Heart right ventricle (tissue), 16 donors: ENCODE measurements around the gene IGFL1. TPM values are rescaled to one million over a fixed set of nuclear protein-coding genes. Genes with fewer than 3 reads are reported as not detected.
"Not testable (repeated sequence)": the region's sequence is repeated elsewhere in the genome, so short reads cannot be mapped to it uniquely, and the experiment has no call there.

Experiments
- ATAC-seq, 8 donors: fragments of 200-7000 bp; cut with Tn5 transposase; one replicate each; pipeline ENCODE4 v1.9.1; 2020; ENCODE audit warnings: mild to moderate bottlenecking in 8 of 8, moderate library complexity in 8 of 8, moderate number of reproducible peaks in 1 of 8
- DNase-seq, 2 donors: peaks; one replicate each; pipeline ENCODE4 v3.0.0-alpha.2; 2020
- H3K27ac ChIP-seq, 10 donors: fragments of 200-600 bp; sonication (generic) in 2 of 10; one replicate each; pipeline versions ENCODE4 v1.5.0 to v1.8.0; 2020 to 2022; ENCODE audit warnings: mild to moderate bottlenecking in 3 of 10
- H3K27me3 ChIP-seq, 7 donors: fragments of 200-600 bp; one replicate each; pipeline ENCODE4 v1.8.0; 2021 to 2022; ENCODE audit warnings: mild to moderate bottlenecking in 2 of 7
- H3K36me3 ChIP-seq, 9 donors: fragments of 200-600 bp; sonication (generic) in 1 of 9; one replicate each; pipeline versions ENCODE4 v1.5.0 to v1.8.0; 2020 to 2022; ENCODE audit warnings: mild to moderate bottlenecking in 2 of 9
- H3K4me1 ChIP-seq, 9 donors: fragments of 200-600 bp; sonication (generic) in 1 of 9; one replicate each; pipeline versions ENCODE4 v1.5.0 to v1.8.0; 2020 to 2022; ENCODE audit warnings: mild to moderate bottlenecking in 4 of 9
- H3K4me3 ChIP-seq, 10 donors: fragments of 200-600 bp; sonication (generic) in 2 of 10; one replicate each; pipeline versions ENCODE4 v1.5.0 to v1.8.0; 2020 to 2022; ENCODE audit warnings: mild to moderate bottlenecking in 7 of 10, moderate library complexity in 2 of 10
- H3K9me3 ChIP-seq, 11 donors: fragments of 200-600 bp in 10 of 11; sonication (generic) in 2 of 11; one replicate each; pipeline versions ENCODE4 v1.5.0 to v1.8.0; 2013 to 2022; ENCODE audit warnings: mild to moderate bottlenecking in 2 of 11, control low read depth in 1 of 11, moderate library complexity in 1 of 11
- WGBS, 2 donors: extraction: QIAGEN DNeasy Blood & Tissue Kit; methylation state at CpG; one replicate each; pipeline ENCODE4 v1.1.7; 2013; ENCODE audit warnings: inconsistent platforms in 1 of 2; 5-methylcytosine and 5-hydroxymethylcytosine counted together
- intact Hi-C, 10 donors: fragments of 100-400 bp; cut with DNase I; formaldehyde crosslinking; loops; one replicate each; pipeline versions ENCODE4 v1.11.1 to v1.14.2; 2022
- polyA plus RNA-seq, 2 donors: library from polyadenylated mRNA; stranded (reverse); fragments of 200-250 nt; gene quantifications; one replicate each; pipeline ENCODE4 v1.2.3, GENCODE V29; 2013
- total RNA-seq, 10 donors: library from RNA; stranded (reverse); fragmentation: NEBNext Ultra II Directional in 3 of 10; extraction: Animal tissue kit (Norgen Biotek cat#: 25700) in 3 of 10; gene quantifications; one replicate each; pipeline versions ENCODE4 v1.2.1 to v1.2.4, GENCODE V29; 2021 to 2023
- TF ChIP-seq, protein P1 (sequence below), 9 donors: fragments of 200-600 bp; sonication (generic) in 2 of 9; IDR thresholded peaks; one replicate each; pipeline versions ENCODE4 v1.5.0 to v1.8.0; 2021 to 2022; ENCODE audit warnings: antibody characterized with exemption in 9 of 9, mild to moderate bottlenecking in 5 of 9, moderate library complexity in 1 of 9
- donor health status: Arrhythmogenic right ventricular cardiomyopathy.
- donor health status: ischemic (EF 13 %, LVEDD 7.1; RV severe dilation, severe dysfunction).
- donor health status: healthy with polysubstance abuse.
- donor health status: DM: no; HTN: yes; CAD: no.
- donor health status: DM: no; HTN: no; CAD: no.
- donor health status: ischemic (EF 25% LVEDD 6.9; RV normal size, moderate dysfunction).
- donor health status: ischemic (EF 25% LVEDD 5.7; RV mildly dilated, moderate dysfunction).
- donor health status: healthy.
- donor health status: DM: yes; HTN: yes; CAD: no.
- donor health status: Ischemic cardiomyopathy.
- donor health status: ischemic (EF 35%, LVEDD 5.7; RV mildly dilated, moderate dysfunction).
- donor health status: nonischemic (EF 11% LVEDD 7.7; RV severe dilation, severe dysfunction).
- donor health status: DM: yes; HTN: yes; CAD: no.
- donor health status: PGD.
- donor health status: ischemic (EF 29% LVEDD 5.4; RV normal size, mild dysfunction).
- donor health status: nonischemic (EF 23%, LVEDD 6.1; RV moderate dilation, normal function).

The IGFL1 gene
- total and polyA plus RNA-seq, 12 donors, result not detected

DNA sequence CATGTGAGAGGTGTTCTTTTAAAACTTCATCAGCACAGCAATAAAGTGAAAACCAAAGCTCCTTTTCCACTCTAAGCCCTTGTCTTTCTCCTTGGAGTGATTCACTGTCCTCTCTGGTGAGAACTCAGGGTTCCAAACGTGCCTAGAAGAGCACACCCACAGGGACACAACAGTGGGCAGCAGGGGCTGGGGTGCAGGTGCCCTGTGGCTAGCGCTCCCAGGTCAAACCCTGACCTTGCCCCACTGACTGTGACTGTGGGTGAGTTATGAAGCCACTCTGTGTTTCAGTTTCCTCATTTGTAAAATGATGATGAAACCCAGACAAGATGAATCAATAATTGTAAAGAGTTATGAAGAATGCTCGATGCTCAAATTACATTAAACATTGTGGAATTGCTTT, 37.6 kb upstream of the IGFL1 start:
- H3K27ac ChIP-seq, result no peak overlapping the region
- TF ChIP-seq, protein P1, sequence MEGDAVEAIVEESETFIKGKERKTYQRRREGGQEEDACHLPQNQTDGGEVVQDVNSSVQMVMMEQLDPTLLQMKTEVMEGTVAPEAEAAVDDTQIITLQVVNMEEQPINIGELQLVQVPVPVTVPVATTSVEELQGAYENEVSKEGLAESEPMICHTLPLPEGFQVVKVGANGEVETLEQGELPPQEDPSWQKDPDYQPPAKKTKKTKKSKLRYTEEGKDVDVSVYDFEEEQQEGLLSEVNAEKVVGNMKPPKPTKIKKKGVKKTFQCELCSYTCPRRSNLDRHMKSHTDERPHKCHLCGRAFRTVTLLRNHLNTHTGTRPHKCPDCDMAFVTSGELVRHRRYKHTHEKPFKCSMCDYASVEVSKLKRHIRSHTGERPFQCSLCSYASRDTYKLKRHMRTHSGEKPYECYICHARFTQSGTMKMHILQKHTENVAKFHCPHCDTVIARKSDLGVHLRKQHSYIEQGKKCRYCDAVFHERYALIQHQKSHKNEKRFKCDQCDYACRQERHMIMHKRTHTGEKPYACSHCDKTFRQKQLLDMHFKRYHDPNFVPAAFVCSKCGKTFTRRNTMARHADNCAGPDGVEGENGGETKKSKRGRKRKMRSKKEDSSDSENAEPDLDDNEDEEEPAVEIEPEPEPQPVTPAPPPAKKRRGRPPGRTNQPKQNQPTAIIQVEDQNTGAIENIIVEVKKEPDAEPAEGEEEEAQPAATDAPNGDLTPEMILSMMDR (IDR thresholded peaks at IDR 0.05), result no peak
- intact Hi-C loops, result loop anchor here in 6 of 10 donors (2.0 to 10.0 kb wide), 6 partner anchors 109 to 195 kb away; no protein-coding TSS in a partner anchor

DNA sequence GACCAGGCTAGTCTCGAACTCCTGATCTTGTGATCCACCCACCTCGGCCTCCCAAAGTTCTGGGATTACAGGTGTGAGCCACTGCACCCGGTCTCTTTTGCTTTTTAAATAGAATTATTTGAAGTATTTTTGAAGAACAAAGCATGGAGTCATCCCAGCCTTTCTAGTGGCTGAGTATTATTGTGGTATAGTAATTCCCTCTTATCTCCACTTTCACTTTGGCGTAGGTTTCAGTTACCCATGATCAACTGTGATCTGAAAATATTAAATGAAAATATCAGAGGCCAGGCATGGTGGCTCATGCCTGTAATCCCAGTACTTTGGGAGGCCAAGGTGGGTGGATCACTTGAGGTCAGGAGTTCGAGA, 36.9 kb upstream of the IGFL1 start:
- H3K4me1 ChIP-seq, result peaks cover 0 to 20% (median 0%) of the 10 kb centered on the region in 9 donors
- H3K9me3 ChIP-seq, result not testable (repeated sequence)

More for the DNA sequence above, 37.6 kb upstream of the IGFL1 start:
- Histone ChIP-seq H3K36me3 (no peaks in the 10 kb centered on the region), H3K27me3 (peaks cover 0 to 88% (median 56%) of the 10 kb centered on the region in 7 donors), H3K4me3 (no peak overlapping the region), H3K4me1 (peaks cover 0 to 20% (median 0%) of the 10 kb centered on the region in 9 donors), H3K9me3 (no peaks in the 10 kb centered on the region)
- DNase-seq, result no peak
- whole genome bisulfite sequencing, 2 donors, result 55 to 74% methylated on average over 3 of the region's 3 CpGs
- ATAC-seq, result no peak

DNA sequence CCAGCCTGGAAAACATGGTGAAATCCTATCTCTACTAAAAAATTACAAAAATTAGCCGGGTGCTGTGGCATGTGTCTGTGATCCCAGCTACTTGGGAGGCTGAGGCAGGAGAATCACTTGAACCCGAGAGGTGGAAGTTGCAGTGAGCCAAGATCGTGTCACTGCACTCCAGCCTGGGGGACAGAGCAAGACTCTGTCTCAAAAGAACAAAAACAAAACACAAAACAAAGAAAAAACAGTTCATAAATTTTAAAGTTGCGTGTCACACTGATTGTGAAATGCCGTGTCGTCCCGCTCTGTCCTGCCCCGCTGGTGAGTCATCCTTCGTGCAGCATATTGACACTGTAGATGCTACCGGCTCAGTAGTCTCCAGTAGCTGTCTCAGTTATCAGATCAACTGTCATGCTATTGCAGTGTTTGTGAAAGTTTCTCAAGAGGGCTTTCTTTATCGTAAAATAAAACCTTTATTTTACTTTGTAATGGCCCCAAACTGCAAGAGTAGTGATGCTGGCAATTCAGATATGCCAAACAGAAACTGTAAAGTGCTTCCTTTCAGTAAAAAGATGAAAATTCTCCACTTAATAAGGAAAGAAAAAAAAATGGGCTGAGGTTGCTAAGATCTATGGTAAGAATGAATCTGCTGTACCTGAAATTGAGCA, 36.4 kb upstream of the IGFL1 start:
- TF ChIP-seq, protein P1 (IDR thresholded peaks at IDR 0.05), result no peak
- no peak overlapping the region for H3K4me3 ChIP-seq
- peaks cover 0 to 85% (median 55%) of the 10 kb centered on the region in 7 donors for H3K27me3 ChIP-seq
- no peaks in the 10 kb centered on the region for H3K9me3 ChIP-seq
- intact Hi-C loops, result loop anchor here in 5 of 10 donors (5.0 to 10.0 kb wide), 5 partner anchors 111 to 194 kb away; no protein-coding TSS in a partner anchor
- H3K27ac ChIP-seq, result peak overlapping the region in 1 of 10 donors; percentile 60
- ATAC-seq (peak in 1 of 8 donors; percentile 73), DNase-seq (no peak)
- 43% methylated on average over 11 of the region's 11 CpGs for WGBS, 2 donors
- no peaks in the 10 kb centered on the region for H3K36me3 ChIP-seq
- peaks cover 0 to 20% (median 0%) of the 10 kb centered on the region in 9 donors for H3K4me1 ChIP-seq

More for the DNA sequence above, 36.9 kb upstream of the IGFL1 start:
- not testable (repeated sequence) for DNase-seq, ATAC-seq, H3K4me3 ChIP-seq, H3K36me3 ChIP-seq
- WGBS, 2 donors, result 81 to 84% methylated on average over 5 of the region's 5 CpGs
- Histone ChIP-seq H3K27me3 (peaks cover 0 to 88% (median 58%) of the 10 kb centered on the region in 7 donors), H3K27ac (peak overlapping the region in 1 of 10 donors; percentile 60)
- intact Hi-C loops, result loop anchor here in 5 of 10 donors (5.0 to 10.0 kb wide), 5 partner anchors 110 to 195 kb away; no protein-coding TSS in a partner anchor

DNA sequence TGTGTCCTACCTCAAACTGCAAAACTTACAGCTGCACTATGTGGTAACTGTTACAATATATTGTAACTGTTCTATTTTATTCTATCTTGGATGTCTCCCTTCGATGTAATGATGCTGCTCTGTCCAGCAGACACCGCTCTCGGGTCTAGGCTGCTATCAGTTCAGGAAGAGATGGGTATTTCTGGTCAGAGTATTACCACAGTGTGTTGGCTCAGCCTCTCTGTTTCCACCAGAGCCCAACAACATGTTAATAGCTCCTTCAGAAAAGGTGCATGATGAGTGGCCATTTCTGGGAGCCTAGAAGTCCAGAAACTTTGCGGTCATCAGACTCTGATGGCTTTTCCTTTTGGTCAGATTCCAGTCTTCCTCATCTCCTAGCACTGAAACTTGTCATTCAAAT, 35.9 kb upstream of the IGFL1 start:
- Histone ChIP-seq H3K4me3 (no peak overlapping the region), H3K27me3 (peaks cover 0 to 84% (median 52%) of the 10 kb centered on the region in 7 donors), H3K27ac (peak overlapping the region in 1 of 10 donors; percentile 8), H3K9me3 (no peaks in the 10 kb centered on the region), H3K4me1 (peaks cover 0 to 20% (median 0%) of the 10 kb centered on the region in 9 donors), H3K36me3 (no peaks in the 10 kb centered on the region)
- DNase-seq (no peak), ATAC-seq (no peak)
- 54 to 60% methylated on average over 4 of the region's 4 CpGs for WGBS, 2 donors
- intact Hi-C loops, result loop anchor here in 5 of 10 donors (5.0 to 10.0 kb wide), 5 partner anchors 111 to 194 kb away; no protein-coding TSS in a partner anchor
- TF ChIP-seq, protein P1 (IDR thresholded peaks at IDR 0.05), result no peak
